K562 (cell line): Measurements from ENCODE around the gene RAI1. TPM values are rescaled to one million over a fixed set of nuclear protein-coding genes. Genes with fewer than 3 reads are reported as not detected.
A peak's percentile ranks its signal among the peaks of the same experiment; 100 is the strongest.

Experiments used
- ATAC-seq: fragments of 200-7000 bp; cut with Tn5 transposase; 3 replicates; pipeline ENCODE4 v1.9.1; 2020; ENCODE audit warnings: moderate library complexity
- BruUV-seq: library from RNA; stranded (reverse); fragments of 400-500 nt; replicated peaks from 2 replicates; lab custom pipeline; 2021; lab: Mats Ljungman, UMichigan
- CTCF ChIA-PET: fragments of 300-600 bp; formaldehyde crosslinking; extraction: SDS; loops from one replicate; lab custom pipeline; 2021; ENCODE audit warnings: low intra/inter-chr PET ratio; lab: Yijun Ruan, JAX
- POLR2A ChIA-PET: fragments of 300-600, 350-650 bp; sonication (Branson Sonifier 250); formaldehyde crosslinking; extraction: SDS; loops from one replicate; lab custom pipeline; 2021; ENCODE audit warnings: antibody characterized with exemption, inconsistent platforms; lab: Yijun Ruan, JAX
- DNase-seq, 4 experiments: peaks; one replicate each; pipeline versions ENCODE4 v3.0.0 to v3.0.0-alpha.2; 2011 to 2018; ENCODE audit warnings: low spot score in 3 of 4, mixed read lengths in 3 of 4; ENCODE audit errors: extremely low read depth in 1 of 4
- FAIRE-seq: peaks from 2 replicates; lab custom pipeline; 2011; peaks lifted over from hg19 to GRCh38; lab: Jason Lieb, UNC
- H2AFZ ChIP-seq: 2 replicates; pipeline ENCODE4 v1.6.0; 2011; ENCODE audit warnings: low read depth, low read length, control low read depth, inconsistent platforms
- H3K27ac ChIP-seq: fragments of 200-600 bp; 3 replicates; pipeline ENCODE4 v1.8.0; 2011; ENCODE audit warnings: low read depth, mild to moderate bottlenecking, control low read depth, inconsistent platforms, low read length, moderate library complexity, mixed read lengths; ENCODE audit errors: extremely low read depth
- H3K27me3 ChIP-seq, 2 experiments: fragments of 300-600 bp in 1 of 2; 2 replicates in 1 of 2; 3 replicates in 1 of 2; pipeline versions ENCODE4 v1.6.0 to v1.8.0; 2011; ENCODE audit warnings: inconsistent platforms in 2 of 2, low read length in 2 of 2, mild to moderate bottlenecking in 1 of 2, mixed read lengths in 1 of 2, moderate library complexity in 1 of 2; ENCODE audit not compliant: control insufficient read depth in 2 of 2, insufficient read depth in 2 of 2
- H3K36me3 ChIP-seq: fragments of 300-600 bp; 3 replicates; pipeline ENCODE4 v1.8.0; 2011; ENCODE audit warnings: mild to moderate bottlenecking, low read length, inconsistent platforms; ENCODE audit not compliant: control insufficient read depth, insufficient read depth
- H3K4me1 ChIP-seq, 2 experiments: fragments of 200-600 bp in 1 of 2; replicated peaks in 1 of 2; 2 replicates in 1 of 2; 3 replicates in 1 of 2; pipeline versions ENCODE4 v1.5.1 to v1.8.0; 2011; ENCODE audit warnings: inconsistent platforms in 2 of 2, low read length in 2 of 2, mild to moderate bottlenecking in 1 of 2, mixed read lengths in 1 of 2, moderate library complexity in 1 of 2; ENCODE audit not compliant: control insufficient read depth in 2 of 2, insufficient read depth in 2 of 2
- H3K4me2 ChIP-seq: 2 replicates; pipeline ENCODE4 v1.6.1; 2011; ENCODE audit warnings: low read length, control low read depth, inconsistent platforms, mixed read lengths; ENCODE audit not compliant: insufficient read depth
- H3K4me3 ChIP-seq: fragments of 200-600 bp; sonication (generic), shearing (Covaris generic); 2 replicates; pipeline ENCODE4 v1.5.1; 2016; ENCODE audit warnings: control low read depth, inconsistent platforms
- H3K79me2 ChIP-seq: fragments of 200-600 bp; 3 replicates; pipeline ENCODE4 v1.8.0; 2011; ENCODE audit warnings: low read length, inconsistent platforms; ENCODE audit not compliant: control insufficient read depth, insufficient read depth
- H3K9ac ChIP-seq, 2 experiments: 2 replicates each; pipeline versions ENCODE4 v1.6.0 to v1.6.1; 2011; ENCODE audit warnings: low read depth in 2 of 2, low read length in 2 of 2, control low read depth in 1 of 2, inconsistent platforms in 1 of 2, mild to moderate bottlenecking in 1 of 2, mixed read lengths in 1 of 2; ENCODE audit not compliant: insufficient read depth in 1 of 2
- H3K9me1 ChIP-seq: one replicate; pipeline ENCODE4 v1.6.0; 2011; ENCODE audit warnings: inconsistent platforms, mild to moderate bottlenecking, low read length, moderate library complexity; ENCODE audit not compliant: control insufficient read depth, insufficient read depth
- H3K9me3 ChIP-seq: replicated peaks from 2 replicates; pipeline ENCODE4 v1.5.1; 2011; ENCODE audit warnings: low read depth, low read length, inconsistent platforms; ENCODE audit not compliant: control insufficient read depth, insufficient read depth
- H4K20me1 ChIP-seq: replicated peaks from 2 replicates; pipeline ENCODE4 v1.6.1; 2011; ENCODE audit warnings: low read length, inconsistent platforms, mixed read lengths; ENCODE audit not compliant: control insufficient read depth, insufficient read depth
- ARID1B ChIP-seq: fragments of 450-650 bp; IDR thresholded peaks from 2 replicates; pipeline ENCODE4 v1.6.1; 2016; ENCODE audit warnings: antibody characterized with exemption, mild to moderate bottlenecking, inconsistent platforms
- MIER1 ChIP-seq: fragments of 450-650 bp; IDR thresholded peaks from 2 replicates; pipeline ENCODE4 v1.6.1; 2016; ENCODE audit warnings: antibody characterized with exemption, mild to moderate bottlenecking, low read depth
- NCOA2 ChIP-seq, 2 experiments: fragments of 450-650 bp; IDR thresholded peaks; 2 replicates each; pipeline ENCODE4 v1.6.1; 2018; ENCODE audit warnings: mild to moderate bottlenecking in 2 of 2, moderate library complexity in 1 of 2; ENCODE audit not compliant: partially characterized antibody in 2 of 2
- RBFOX2 ChIP-seq: fragments of 200-400 bp; formaldehyde crosslinking; IDR thresholded peaks from 2 replicates; pipeline ENCODE4 v1.6.1; 2017; ENCODE audit warnings: low read depth, mild to moderate bottlenecking, low read length, moderate library complexity
- RBM15 ChIP-seq: fragments of 200-400 bp; formaldehyde crosslinking; IDR thresholded peaks from 2 replicates; pipeline ENCODE4 v1.6.1; 2018; ENCODE audit warnings: mild to moderate bottlenecking, low read length, moderate library complexity; ENCODE audit not compliant: insufficient read depth
- RFX7 ChIP-seq: fragments of 250-450 bp; sonication (Bioruptor Pico); IDR thresholded peaks from 2 replicates; pipeline ENCODE4 v1.5.1; 2021; ENCODE audit warnings: mild to moderate bottlenecking
- ZNF24 ChIP-seq: fragments of 450-650 bp; IDR thresholded peaks from 2 replicates; pipeline ENCODE4 v1.6.1; 2016
- WGBS: fragments of 100-300 bp; shearing (Covaris generic); methylation state at CpG from one replicate; pipeline ENCODE4 v1.1.6; 2016; ENCODE audit warnings: low coverage, mixed read lengths; ENCODE audit not compliant: insufficient coverage; ENCODE audit errors: missing lambda C conversion rate; 5-methylcytosine and 5-hydroxymethylcytosine counted together
- in situ Hi-C: fragments of 300-500 bp; cut with MboI; formaldehyde crosslinking; loops from 4 replicates; pipeline ENCODE4 v1.15.0; 2018; ENCODE audit warnings: inconsistent platforms, mixed read lengths
- intact Hi-C: fragments of 100-400 bp; cut with micrococcal nuclease; formaldehyde crosslinking; loops from 2 replicates; pipeline ENCODE4 v1.14.2; 2022
- polyA plus RNA-seq, 8 experiments: library from polyadenylated mRNA; depleted of rRNA in 4 of 8; stranded (reverse) in 5 of 8; unstranded in 3 of 8; fragments of >200 nt; fragmentation: Nextera tagmentation in 2 of 8; fragmentation: Illumina TruSeq in 1 of 8; extraction: Ambion mirVana in 2 of 8; extraction: Trizol in 1 of 8; gene quantifications; 2 replicates each; pipeline versions ENCODE4 v1.2.1 to v1.2.3, GENCODE V29; 2011 to 2014; ENCODE audit warnings: inconsistent platforms in 1 of 8, missing spikeins in 1 of 8
- total RNA-seq, 7 experiments: library from RNA; depleted of rRNA in 6 of 7; stranded (reverse); fragments of >200 nt in 6 of 7; fragmentation: Illumina TruSeq in 2 of 7; extraction: Trizol in 2 of 7; gene quantifications; 2 replicates each; pipeline versions ENCODE4 v1.2.1 to v1.2.3, GENCODE V29; 2011 to 2021; ENCODE audit warnings: low replicate concordance in 1 of 7
- TF ChIP-seq, protein P1 (sequence below): sonication (generic); formaldehyde crosslinking; IDR thresholded peaks from 2 replicates; pipeline ENCODE4 v1.8.0; 2022; ENCODE audit warnings: mild to moderate bottlenecking, missing genetic modification reagents
- TF ChIP-seq, protein P2 (sequence below): fragments of 200-800 bp; sonication (Bioruptor generic); IDR thresholded peaks from 2 replicates; pipeline ENCODE4 v1.6.1; 2017; ENCODE audit warnings: missing genetic modification characterization, missing compliant biosample characterization
- TF ChIP-seq, protein P3 (sequence below): sonication (generic); formaldehyde crosslinking; IDR thresholded peaks from 2 replicates; pipeline ENCODE4 v1.8.0; 2023; ENCODE audit warnings: missing genetic modification reagents, mild to moderate bottlenecking, borderline replicate concordance
- TF ChIP-seq, protein P4 (sequence below): fragments of 450-650 bp; IDR thresholded peaks from 2 replicates; pipeline ENCODE4 v1.6.1; 2017; ENCODE audit warnings: antibody characterized with exemption, mild to moderate bottlenecking

The RAI1 gene
- total and polyA plus RNA-seq, 9 of the 15 experiments (the other 6 are each of a cell fraction or from before 2014, with no cell fraction given) = 0.68 to 19.9 (median 5.5) TPM

DNA sequence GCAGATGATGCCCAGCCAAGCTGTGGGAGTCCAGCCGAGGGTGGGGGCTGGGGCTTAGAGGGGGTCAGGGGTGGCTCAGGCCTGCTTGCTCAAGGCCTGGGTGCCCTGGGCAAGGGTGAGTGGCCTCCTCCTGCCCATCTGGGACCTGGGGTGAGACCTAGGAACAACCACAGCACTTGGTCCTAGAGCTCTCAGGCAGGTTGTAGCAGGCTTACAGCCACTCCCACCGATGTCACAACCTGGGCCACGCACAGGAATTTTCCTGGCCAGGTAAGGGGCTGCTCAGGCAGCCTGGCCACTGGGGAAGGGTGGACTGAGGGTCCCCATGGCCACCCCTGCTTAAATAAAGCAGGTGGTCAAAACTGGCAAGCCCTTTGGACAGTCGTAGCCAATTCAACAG is 161.8 kb downstream of the RAI1 start:
- Histone ChIP-seq H3K27me3 (no peaks in the 10 kb centered on the region), H3K9me3 (no peaks in the 10 kb centered on the region), H3K27ac (no peak overlapping the region), H3K4me2 (no peak overlapping the region), H2AFZ (no peak overlapping the region), H3K4me3 (no peak overlapping the region), H4K20me1 (0 out of 2 replicates have a peak, but pooled peaks cover 3% of the 10 kb centered on the region), H3K9ac (peak overlapping the region in 1 of 2 experiments; percentile 78; a peak in 2 of 4 replicates), H3K36me3 (no peaks in the 10 kb centered on the region), H3K9me1 (no peaks in the 10 kb centered on the region), H3K4me1 (peaks cover 33 to 81% of the 10 kb centered on the region in 2 experiments), H3K79me2 (peaks cover 22% of the 10 kb centered on the region)
- BruUV-seq = no TSS peak
- ChIA-PET CTCF (no interaction called here), POLR2A (interaction anchor here (1.2 to 2.8 kb wide), 3 partner anchors 10 to 252 kb away, joined by 4 to 10 read pairs (median 9); no protein-coding TSS in a partner anchor)
- 81% methylated on average over 2 of the region's 4 CpGs for WGBS
- intact Hi-C loops (no loop called here), in situ Hi-C loops (no loop called here)
- no peak for FAIRE-seq
- no peak for ATAC-seq
- DNase-seq = no peak
- TF ChIP-seq, protein P1, sequence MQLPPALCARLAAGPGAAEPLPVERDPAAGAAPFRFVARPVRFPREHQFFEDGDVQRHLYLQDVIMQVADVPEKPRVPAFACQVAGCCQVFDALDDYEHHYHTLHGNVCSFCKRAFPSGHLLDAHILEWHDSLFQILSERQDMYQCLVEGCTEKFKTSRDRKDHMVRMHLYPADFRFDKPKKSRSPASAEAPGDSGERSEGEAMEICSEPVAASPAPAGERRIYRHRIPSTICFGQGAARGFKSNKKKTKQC (CRISPR knock-in tag) = no peak
- TF ChIP-seq ZNF24 = no peak
- no peak for TF ChIP-seq MIER1
- TF ChIP-seq, protein P2, sequence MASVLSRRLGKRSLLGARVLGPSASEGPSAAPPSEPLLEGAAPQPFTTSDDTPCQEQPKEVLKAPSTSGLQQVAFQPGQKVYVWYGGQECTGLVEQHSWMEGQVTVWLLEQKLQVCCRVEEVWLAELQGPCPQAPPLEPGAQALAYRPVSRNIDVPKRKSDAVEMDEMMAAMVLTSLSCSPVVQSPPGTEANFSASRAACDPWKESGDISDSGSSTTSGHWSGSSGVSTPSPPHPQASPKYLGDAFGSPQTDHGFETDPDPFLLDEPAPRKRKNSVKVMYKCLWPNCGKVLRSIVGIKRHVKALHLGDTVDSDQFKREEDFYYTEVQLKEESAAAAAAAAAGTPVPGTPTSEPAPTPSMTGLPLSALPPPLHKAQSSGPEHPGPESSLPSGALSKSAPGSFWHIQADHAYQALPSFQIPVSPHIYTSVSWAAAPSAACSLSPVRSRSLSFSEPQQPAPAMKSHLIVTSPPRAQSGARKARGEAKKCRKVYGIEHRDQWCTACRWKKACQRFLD (CRISPR knock-in tag) = no peak
- TF ChIP-seq, protein P3, sequence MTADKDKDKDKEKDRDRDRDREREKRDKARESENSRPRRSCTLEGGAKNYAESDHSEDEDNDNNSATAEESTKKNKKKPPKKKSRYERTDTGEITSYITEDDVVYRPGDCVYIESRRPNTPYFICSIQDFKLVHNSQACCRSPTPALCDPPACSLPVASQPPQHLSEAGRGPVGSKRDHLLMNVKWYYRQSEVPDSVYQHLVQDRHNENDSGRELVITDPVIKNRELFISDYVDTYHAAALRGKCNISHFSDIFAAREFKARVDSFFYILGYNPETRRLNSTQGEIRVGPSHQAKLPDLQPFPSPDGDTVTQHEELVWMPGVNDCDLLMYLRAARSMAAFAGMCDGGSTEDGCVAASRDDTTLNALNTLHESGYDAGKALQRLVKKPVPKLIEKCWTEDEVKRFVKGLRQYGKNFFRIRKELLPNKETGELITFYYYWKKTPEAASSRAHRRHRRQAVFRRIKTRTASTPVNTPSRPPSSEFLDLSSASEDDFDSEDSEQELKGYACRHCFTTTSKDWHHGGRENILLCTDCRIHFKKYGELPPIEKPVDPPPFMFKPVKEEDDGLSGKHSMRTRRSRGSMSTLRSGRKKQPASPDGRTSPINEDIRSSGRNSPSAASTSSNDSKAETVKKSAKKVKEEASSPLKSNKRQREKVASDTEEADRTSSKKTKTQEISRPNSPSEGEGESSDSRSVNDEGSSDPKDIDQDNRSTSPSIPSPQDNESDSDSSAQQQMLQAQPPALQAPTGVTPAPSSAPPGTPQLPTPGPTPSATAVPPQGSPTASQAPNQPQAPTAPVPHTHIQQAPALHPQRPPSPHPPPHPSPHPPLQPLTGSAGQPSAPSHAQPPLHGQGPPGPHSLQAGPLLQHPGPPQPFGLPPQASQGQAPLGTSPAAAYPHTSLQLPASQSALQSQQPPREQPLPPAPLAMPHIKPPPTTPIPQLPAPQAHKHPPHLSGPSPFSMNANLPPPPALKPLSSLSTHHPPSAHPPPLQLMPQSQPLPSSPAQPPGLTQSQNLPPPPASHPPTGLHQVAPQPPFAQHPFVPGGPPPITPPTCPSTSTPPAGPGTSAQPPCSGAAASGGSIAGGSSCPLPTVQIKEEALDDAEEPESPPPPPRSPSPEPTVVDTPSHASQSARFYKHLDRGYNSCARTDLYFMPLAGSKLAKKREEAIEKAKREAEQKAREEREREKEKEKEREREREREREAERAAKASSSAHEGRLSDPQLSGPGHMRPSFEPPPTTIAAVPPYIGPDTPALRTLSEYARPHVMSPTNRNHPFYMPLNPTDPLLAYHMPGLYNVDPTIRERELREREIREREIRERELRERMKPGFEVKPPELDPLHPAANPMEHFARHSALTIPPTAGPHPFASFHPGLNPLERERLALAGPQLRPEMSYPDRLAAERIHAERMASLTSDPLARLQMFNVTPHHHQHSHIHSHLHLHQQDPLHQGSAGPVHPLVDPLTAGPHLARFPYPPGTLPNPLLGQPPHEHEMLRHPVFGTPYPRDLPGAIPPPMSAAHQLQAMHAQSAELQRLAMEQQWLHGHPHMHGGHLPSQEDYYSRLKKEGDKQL (CRISPR knock-in tag) = no peak
- no peak for TF ChIP-seq RBFOX2
- TF ChIP-seq RBM15 = no peak
- TF ChIP-seq, protein P4, sequence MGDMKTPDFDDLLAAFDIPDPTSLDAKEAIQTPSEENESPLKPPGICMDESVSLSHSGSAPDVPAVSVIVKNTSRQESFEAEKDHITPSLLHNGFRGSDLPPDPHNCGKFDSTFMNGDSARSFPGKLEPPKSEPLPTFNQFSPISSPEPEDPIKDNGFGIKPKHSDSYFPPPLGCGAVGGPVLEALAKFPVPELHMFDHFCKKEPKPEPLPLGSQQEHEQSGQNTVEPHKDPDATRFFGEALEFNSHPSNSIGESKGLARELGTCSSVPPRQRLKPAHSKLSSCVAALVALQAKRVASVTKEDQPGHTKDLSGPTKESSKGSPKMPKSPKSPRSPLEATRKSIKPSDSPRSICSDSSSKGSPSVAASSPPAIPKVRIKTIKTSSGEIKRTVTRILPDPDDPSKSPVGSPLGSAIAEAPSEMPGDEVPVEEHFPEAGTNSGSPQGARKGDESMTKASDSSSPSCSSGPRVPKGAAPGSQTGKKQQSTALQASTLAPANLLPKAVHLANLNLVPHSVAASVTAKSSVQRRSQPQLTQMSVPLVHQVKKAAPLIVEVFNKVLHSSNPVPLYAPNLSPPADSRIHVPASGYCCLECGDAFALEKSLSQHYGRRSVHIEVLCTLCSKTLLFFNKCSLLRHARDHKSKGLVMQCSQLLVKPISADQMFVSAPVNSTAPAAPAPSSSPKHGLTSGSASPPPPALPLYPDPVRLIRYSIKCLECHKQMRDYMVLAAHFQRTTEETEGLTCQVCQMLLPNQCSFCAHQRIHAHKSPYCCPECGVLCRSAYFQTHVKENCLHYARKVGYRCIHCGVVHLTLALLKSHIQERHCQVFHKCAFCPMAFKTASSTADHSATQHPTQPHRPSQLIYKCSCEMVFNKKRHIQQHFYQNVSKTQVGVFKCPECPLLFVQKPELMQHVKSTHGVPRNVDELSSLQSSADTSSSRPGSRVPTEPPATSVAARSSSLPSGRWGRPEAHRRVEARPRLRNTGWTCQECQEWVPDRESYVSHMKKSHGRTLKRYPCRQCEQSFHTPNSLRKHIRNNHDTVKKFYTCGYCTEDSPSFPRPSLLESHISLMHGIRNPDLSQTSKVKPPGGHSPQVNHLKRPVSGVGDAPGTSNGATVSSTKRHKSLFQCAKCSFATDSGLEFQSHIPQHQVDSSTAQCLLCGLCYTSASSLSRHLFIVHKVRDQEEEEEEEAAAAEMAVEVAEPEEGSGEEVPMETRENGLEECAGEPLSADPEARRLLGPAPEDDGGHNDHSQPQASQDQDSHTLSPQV = no peak
- TF ChIP-seq NCOA2 (IDR thresholded peaks at IDR 0.05; ENCODE audit: partially characterized antibody in 2 of 2) = no peak
- no peak for TF ChIP-seq ARID1B
- no peak for TF ChIP-seq RFX7 (CRISPR knock-in tag)
